ENCODE measurements around the gene RBP5. TPM values are rescaled to one million over a fixed set of nuclear protein-coding genes. Genes with fewer than 3 reads are reported as not detected.

The RBP5 gene
- total and polyA plus RNA-seq, 4 donors = 12.9 to 108 (median 63.6) TPM

- WGBS = 18% methylated on average over 10 of the region's 10 CpGs
- no peak for DNase-seq (ENCODE audit: low spot score)
- Histone ChIP-seq H3K9ac (ENCODE audit: low read depth in 1 of 2, low read length in 2 of 2) (peak overlapping the region; percentile 75 to 78), H3K9me3 (ENCODE audit: control insufficient read depth in 4 of 4, low read length in 3 of 4) (no peaks in the 10 kb centered on the region), H3K27me3 (ENCODE audit: control insufficient read depth in 4 of 4, insufficient read depth in 4 of 4, low read length in 3 of 4) (no peaks in the 10 kb centered on the region), H3K36me3 (ENCODE audit: control insufficient read depth in 4 of 4, insufficient read depth in 3 of 4, low read depth in 1 of 4, low read length in 3 of 4) (peaks cover 2 to 28% (median 21%) of the 10 kb centered on the region in 4 donors), H3K4me3 (ENCODE audit: low read depth in 1 of 3, low read length in 3 of 3) (peak overlapping the region; percentile 63 to 87 (median 66)), H3K4me1 (ENCODE audit: control insufficient read depth in 4 of 4, insufficient read depth in 4 of 4, low read length in 3 of 4) (peaks cover 8 to 43% (median 33%) of the 10 kb centered on the region in 4 donors), H3K27ac (ENCODE audit: low read depth in 1 of 2, low read length in 2 of 2) (peak overlapping the region; percentile 64 to 89)
- TF ChIP-seq NR2F2 (IDR thresholded peaks at IDR 0.05) (peak; percentile 84), HNF4A (conservative IDR thresholded peaks at IDR 0.05) (peak; percentile 95 to 97), ATF3 (IDR thresholded peaks at IDR 0.05) (peak; percentile 6), CTCF (IDR thresholded peaks at IDR 0.05; ENCODE audit: low read depth, low read length, missing input control) (no peak), ZBTB33 (IDR thresholded peaks at IDR 0.05) (no peak), FOXA1 (IDR thresholded peaks at IDR 0.05) (no peak), RAD21 (IDR thresholded peaks at IDR 0.05) (peak in 1 of 2 donors; percentile 41), MAX (IDR thresholded peaks at IDR 0.05) (no peak), TAF1 (conservative IDR thresholded peaks at IDR 0.05) (peak; percentile 74), SP1 (IDR thresholded peaks at IDR 0.05) (peak; percentile 81), FOXA2 (IDR thresholded peaks at IDR 0.05) (no peak), YY1 (IDR thresholded peaks at IDR 0.05) (peak; percentile 81), EGR1 (IDR thresholded peaks at IDR 0.05; ENCODE audit: low read depth in 2 of 2) (peak; percentile 99), RXRA (IDR thresholded peaks at IDR 0.05) (peak; percentile 90), REST (IDR thresholded peaks at IDR 0.05) (peak; percentile 69), HNF4G (IDR thresholded peaks at IDR 0.05) (peak; percentile 82), GABPA (IDR thresholded peaks at IDR 0.05 in 1 of 2, conservative IDR thresholded peaks at IDR 0.05 in 1 of 2) (no peak), JUND (IDR thresholded peaks at IDR 0.05) (peak; percentile 60 to 66)
Measured at GRCh38 chr12:7091660-7092228, 36.9 kb downstream of the RBP5 start.

Data from liver (tissue), 9 donors.